ENCODE results near the gene PKP4.

Gene PKP4

GRCh38 chr2:158713523-158714138 lies 256.9 kb downstream of the PKP4 start:
- peaks cover 0 to 8% (median 3%) of the 10 kb centered on the region in 5 experiments for H3K9me3 ChIP-seq (ENCODE audit: control extremely low read depth in 1 of 5, control insufficient read depth in 4 of 5, insufficient read depth in 2 of 5, low read depth in 1 of 5, low read length in 4 of 5)
- ChIA-PET CTCF (interaction anchor here (1.3 to 1.8 kb wide), 2 partner anchors 10 to 15 kb away, joined by 3 to 6 read pairs; no protein-coding TSS in a partner anchor), POLR2A (no interaction called here)
- no CpG with 5 or more reads among the region's 2 CpGs for WGBS (ENCODE audit: insufficient coverage)
- no peak for DNase-seq
- no peaks in the 10 kb centered on the region for H3K27me3 ChIP-seq (replicated peaks in 2 of 5; ENCODE audit: control insufficient read depth in 4 of 5, insufficient read depth in 5 of 5, low read length in 4 of 5)
- H3K4me1 ChIP-seq (ENCODE audit: control extremely low read depth in 1 of 4, control insufficient read depth in 4 of 4, insufficient read depth in 4 of 4, low read length in 3 of 4): peaks cover 0 to 8% (median 0%) of the 10 kb centered on the region in 4 experiments
- H3K27ac ChIP-seq (ENCODE audit: insufficient read depth in 1 of 2, low read depth in 1 of 2, low read length in 2 of 2, poor library complexity in 1 of 2, severe bottlenecking in 2 of 2): no peak overlapping the region
- H3K36me3 ChIP-seq (ENCODE audit: control insufficient read depth in 4 of 4, insufficient read depth in 4 of 4, low read length in 3 of 4): no peaks in the 10 kb centered on the region
- no peak overlapping the region for H3K4me3 ChIP-seq (ENCODE audit: control insufficient read depth in 1 of 7, extremely low read depth in 1 of 7, insufficient read depth in 4 of 7, low read depth in 2 of 7, low read length in 6 of 7)

DNA sequence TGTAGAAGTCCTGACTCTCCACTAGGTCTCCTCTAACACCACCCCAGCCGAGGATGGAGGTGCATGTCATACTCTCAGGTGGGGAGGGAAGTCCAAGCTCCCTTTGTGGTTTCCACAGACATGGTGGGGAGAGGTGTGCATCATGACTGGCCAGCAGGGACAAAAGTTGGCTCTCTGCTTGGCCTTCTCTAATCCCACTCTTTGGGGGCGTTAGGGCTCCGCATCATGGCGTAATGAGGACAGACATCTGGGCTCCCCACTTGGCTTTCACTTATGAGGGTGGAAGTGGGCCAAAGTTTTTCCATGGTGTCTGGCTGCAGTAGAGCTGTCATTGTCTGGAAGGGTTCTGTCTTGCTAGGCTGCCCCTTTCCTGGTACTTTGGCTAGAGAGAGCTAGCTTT lies 257.7 kb downstream of the PKP4 start:
- Histone ChIP-seq H3K4me3 (ENCODE audit: control insufficient read depth in 1 of 7, extremely low read depth in 1 of 7, insufficient read depth in 4 of 7, low read depth in 2 of 7, low read length in 6 of 7) (no peak overlapping the region), H3K27me3 (replicated peaks in 2 of 5; ENCODE audit: control insufficient read depth in 4 of 5, insufficient read depth in 5 of 5, low read length in 4 of 5) (no peaks in the 10 kb centered on the region), H3K27ac (ENCODE audit: insufficient read depth in 1 of 2, low read depth in 1 of 2, low read length in 2 of 2, poor library complexity in 1 of 2, severe bottlenecking in 2 of 2) (no peak overlapping the region), H3K36me3 (ENCODE audit: control insufficient read depth in 4 of 4, insufficient read depth in 4 of 4, low read length in 3 of 4) (no peaks in the 10 kb centered on the region), H3K9me3 (ENCODE audit: control extremely low read depth in 1 of 5, control insufficient read depth in 4 of 5, insufficient read depth in 2 of 5, low read depth in 1 of 5, low read length in 4 of 5) (peaks cover 0 to 8% (median 3%) of the 10 kb centered on the region in 5 experiments), H3K4me1 (ENCODE audit: control extremely low read depth in 1 of 4, control insufficient read depth in 4 of 4, insufficient read depth in 4 of 4, low read length in 3 of 4) (peaks cover 0 to 11% (median 0%) of the 10 kb centered on the region in 4 experiments)
- 63% methylated on average over 3 of the region's 4 CpGs for WGBS (ENCODE audit: insufficient coverage)
- POLR2A ChIA-PET: no interaction called here
- DNase-seq: no peak
- CTCF ChIA-PET: interaction anchor here (1.3 kb wide), 1 partner anchor 15 kb away, joined by 3 read pairs; no protein-coding TSS in a partner anchor

DNA sequence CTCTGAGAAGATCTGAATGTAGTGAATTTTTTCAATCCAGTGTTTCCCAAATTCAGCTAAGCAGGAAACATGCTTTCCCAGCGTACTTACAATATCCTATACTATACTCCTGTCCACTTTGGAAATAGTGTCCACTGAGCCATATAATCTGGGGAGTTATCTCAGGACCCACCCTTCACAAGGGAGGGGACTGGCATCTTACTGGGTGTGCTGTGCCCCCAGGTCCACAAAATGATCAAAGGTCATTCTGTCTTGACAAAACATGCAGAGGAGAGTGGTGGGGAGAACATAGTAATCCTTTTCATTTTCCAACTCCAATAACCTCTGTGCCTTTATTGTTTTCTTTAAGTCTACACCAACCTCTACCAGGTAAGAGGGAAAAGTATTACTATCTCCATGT lies 258.6 kb downstream of the PKP4 start:
- ChIA-PET CTCF (interaction anchor here (2.2 kb wide), 1 partner anchor 11 kb away, joined by 4 read pairs; no protein-coding TSS in a partner anchor), POLR2A (no interaction called here)
- peaks cover 0 to 11% (median 0%) of the 10 kb centered on the region in 4 experiments for H3K4me1 ChIP-seq (ENCODE audit: control extremely low read depth in 1 of 4, control insufficient read depth in 4 of 4, insufficient read depth in 4 of 4, low read length in 3 of 4)
- no CpG with 5 or more reads among the region's 1 CpG for WGBS (ENCODE audit: insufficient coverage)
- peaks cover 0 to 8% (median 3%) of the 10 kb centered on the region in 5 experiments for H3K9me3 ChIP-seq (ENCODE audit: control extremely low read depth in 1 of 5, control insufficient read depth in 4 of 5, insufficient read depth in 2 of 5, low read depth in 1 of 5, low read length in 4 of 5)
- no peak overlapping the region for H3K27ac ChIP-seq (ENCODE audit: insufficient read depth in 1 of 2, low read depth in 1 of 2, low read length in 2 of 2, poor library complexity in 1 of 2, severe bottlenecking in 2 of 2)
- no peaks in the 10 kb centered on the region for H3K36me3 ChIP-seq (ENCODE audit: control insufficient read depth in 4 of 4, insufficient read depth in 4 of 4, low read length in 3 of 4)
- no peaks in the 10 kb centered on the region for H3K27me3 ChIP-seq (replicated peaks in 2 of 5; ENCODE audit: control insufficient read depth in 4 of 5, insufficient read depth in 5 of 5, low read length in 4 of 5)
- DNase-seq: no peak
- no peak overlapping the region for H3K4me3 ChIP-seq (ENCODE audit: control insufficient read depth in 1 of 7, extremely low read depth in 1 of 7, insufficient read depth in 4 of 7, low read depth in 2 of 7, low read length in 6 of 7)

- 100% methylated on average over 1 of the region's 5 CpGs for WGBS (ENCODE audit: insufficient coverage)
- Histone ChIP-seq H3K27me3 (replicated peaks in 2 of 5; ENCODE audit: control insufficient read depth in 4 of 5, insufficient read depth in 5 of 5, low read length in 4 of 5) (no peaks in the 10 kb centered on the region), H3K4me1 (ENCODE audit: control extremely low read depth in 1 of 4, control insufficient read depth in 4 of 4, insufficient read depth in 4 of 4, low read length in 3 of 4) (peaks cover 0 to 11% (median 0%) of the 10 kb centered on the region in 4 experiments), H3K9me3 (ENCODE audit: control extremely low read depth in 1 of 5, control insufficient read depth in 4 of 5, insufficient read depth in 2 of 5, low read depth in 1 of 5, low read length in 4 of 5) (peaks cover 0 to 8% (median 3%) of the 10 kb centered on the region in 5 experiments), H3K4me3 (ENCODE audit: control insufficient read depth in 1 of 7, extremely low read depth in 1 of 7, insufficient read depth in 4 of 7, low read depth in 2 of 7, low read length in 6 of 7) (no peak overlapping the region), H3K36me3 (ENCODE audit: control insufficient read depth in 4 of 4, insufficient read depth in 4 of 4, low read length in 3 of 4) (no peaks in the 10 kb centered on the region), H3K27ac (ENCODE audit: insufficient read depth in 1 of 2, low read depth in 1 of 2, low read length in 2 of 2, poor library complexity in 1 of 2, severe bottlenecking in 2 of 2) (no peak overlapping the region)
- no peak for DNase-seq
- ChIA-PET POLR2A (no interaction called here), CTCF (interaction anchor here (2.2 kb wide), 1 partner anchor 10 kb away, joined by 4 read pairs; no protein-coding TSS in a partner anchor)
These were observed 259.5 kb downstream of the PKP4 start for GRCh38 chr2:158716121-158716791.

DNA sequence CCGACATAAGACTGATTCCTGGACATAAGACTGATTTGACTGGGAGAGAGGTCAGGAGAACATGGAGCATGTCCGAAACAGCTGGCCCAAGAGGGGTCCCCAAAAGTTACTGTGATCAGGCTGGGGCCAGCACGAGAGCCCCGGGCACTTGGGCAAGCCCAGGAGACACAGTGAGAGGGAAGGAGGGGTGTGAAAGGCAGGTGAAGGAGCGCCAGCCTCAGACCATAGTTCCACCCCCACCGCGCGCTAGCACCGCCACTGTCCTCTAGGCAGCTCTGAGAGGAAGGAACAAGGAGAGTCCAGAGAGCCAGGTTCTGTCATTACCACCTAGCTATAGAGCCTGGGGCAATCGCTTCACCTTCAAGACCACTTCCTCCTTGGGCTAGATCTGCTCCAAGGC lies 260.2 kb downstream of the PKP4 start:
- WGBS (ENCODE audit: insufficient coverage): 96% methylated on average over 6 of the region's 10 CpGs
- CTCF ChIA-PET: interaction anchor here (2.2 kb wide), 1 partner anchor 9 kb away, joined by 4 read pairs; no protein-coding TSS in a partner anchor
- H3K27me3 ChIP-seq (replicated peaks in 2 of 5; ENCODE audit: control insufficient read depth in 4 of 5, insufficient read depth in 5 of 5, low read length in 4 of 5): no peaks in the 10 kb centered on the region
- no peak overlapping the region for H3K4me3 ChIP-seq (ENCODE audit: control insufficient read depth in 1 of 7, extremely low read depth in 1 of 7, insufficient read depth in 4 of 7, low read depth in 2 of 7, low read length in 6 of 7)
- H3K36me3 ChIP-seq (ENCODE audit: control insufficient read depth in 4 of 4, insufficient read depth in 4 of 4, low read length in 3 of 4): no peaks in the 10 kb centered on the region
- H3K27ac ChIP-seq (ENCODE audit: insufficient read depth in 1 of 2, low read depth in 1 of 2, low read length in 2 of 2, poor library complexity in 1 of 2, severe bottlenecking in 2 of 2): no peak overlapping the region
- H3K9me3 ChIP-seq (ENCODE audit: control extremely low read depth in 1 of 5, control insufficient read depth in 4 of 5, insufficient read depth in 2 of 5, low read depth in 1 of 5, low read length in 4 of 5): peaks cover 0 to 8% (median 3%) of the 10 kb centered on the region in 5 experiments
- DNase-seq: no peak
- peaks cover 0 to 11% (median 0%) of the 10 kb centered on the region in 4 experiments for H3K4me1 ChIP-seq (ENCODE audit: control extremely low read depth in 1 of 4, control insufficient read depth in 4 of 4, insufficient read depth in 4 of 4, low read length in 3 of 4)
- POLR2A ChIA-PET: no interaction called here

DNA sequence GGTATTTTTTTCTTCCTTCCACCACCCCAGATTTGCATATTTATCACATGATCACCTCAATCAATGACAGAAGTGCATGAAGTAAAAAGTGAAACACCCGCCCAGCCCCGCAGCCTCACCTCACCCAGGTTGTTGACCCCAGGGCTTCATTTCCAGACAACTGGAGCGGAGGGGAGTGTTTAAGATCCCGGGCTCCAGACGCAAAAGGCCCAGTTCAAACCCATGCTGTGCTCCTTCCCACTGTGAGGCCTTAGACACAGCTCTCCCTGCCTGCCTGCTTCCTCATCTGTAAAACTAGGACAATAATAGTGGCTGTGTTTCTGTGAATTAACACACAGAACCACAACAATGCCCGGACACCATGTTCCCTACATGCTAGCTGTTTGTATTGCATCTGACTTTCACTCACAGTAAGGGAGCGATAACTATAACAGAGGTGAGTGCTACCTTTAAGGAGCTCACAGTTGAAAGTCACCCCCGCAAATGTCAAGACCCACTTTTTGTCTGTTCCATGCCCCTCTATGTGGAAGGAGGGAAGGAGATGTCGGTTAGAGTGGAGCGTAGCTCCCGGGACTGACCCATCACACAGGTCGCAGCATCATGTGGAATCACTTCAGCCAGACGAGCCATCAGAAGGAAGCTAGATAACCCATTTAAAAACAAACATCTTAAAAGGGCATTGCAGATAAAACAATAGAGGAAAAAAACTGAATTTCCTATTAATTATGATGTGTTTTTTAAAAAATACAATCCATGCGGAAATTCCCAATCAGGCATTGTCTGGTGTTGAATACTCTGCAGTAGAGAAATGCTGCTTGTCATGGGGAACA lies 260.8 kb downstream of the PKP4 start:
- no peak for DNase-seq
- Histone ChIP-seq H3K4me1 (ENCODE audit: control extremely low read depth in 1 of 4, control insufficient read depth in 4 of 4, insufficient read depth in 4 of 4, low read length in 3 of 4) (peaks cover 0 to 11% (median 0%) of the 10 kb centered on the region in 4 experiments), H3K36me3 (ENCODE audit: control insufficient read depth in 4 of 4, insufficient read depth in 4 of 4, low read length in 3 of 4) (no peaks in the 10 kb centered on the region), H3K4me3 (ENCODE audit: control insufficient read depth in 1 of 7, extremely low read depth in 1 of 7, insufficient read depth in 4 of 7, low read depth in 2 of 7, low read length in 6 of 7) (no peak overlapping the region), H3K27ac (ENCODE audit: insufficient read depth in 1 of 2, low read depth in 1 of 2, low read length in 2 of 2, poor library complexity in 1 of 2, severe bottlenecking in 2 of 2) (no peak overlapping the region), H3K27me3 (replicated peaks in 2 of 5; ENCODE audit: control insufficient read depth in 4 of 5, insufficient read depth in 5 of 5, low read length in 4 of 5) (no peaks in the 10 kb centered on the region), H3K9me3 (ENCODE audit: control extremely low read depth in 1 of 5, control insufficient read depth in 4 of 5, insufficient read depth in 2 of 5, low read depth in 1 of 5, low read length in 4 of 5) (peaks cover 0 to 8% (median 3%) of the 10 kb centered on the region in 5 experiments)
- ChIA-PET CTCF (interaction anchor here (0.7 to 2.2 kb wide), 2 partner anchors 9 to 99 kb away, joined by 3 to 4 read pairs; no protein-coding TSS in a partner anchor), POLR2A (no interaction called here)
- 94% methylated on average over 3 of the region's 14 CpGs for WGBS (ENCODE audit: insufficient coverage)
